Fibroblast of lung (primary cell): Measurements from ENCODE around the gene KIF25.

ENCODE experiments used
- EZH2 ChIP-seq: IDR thresholded peaks from 2 replicates; pipeline ENCODE4 v1.5.1; 2012; ENCODE audit warnings: low read length, control low read depth, mild to moderate bottlenecking; ENCODE audit errors: missing control alignments
- TF ChIP-seq, protein P1 (sequence below), 2 donors: IDR thresholded peaks in 1 of 2; conservative IDR thresholded peaks in 1 of 2; 1 replicate in 1 of 2; 2 replicates in 1 of 2; pipeline ENCODE4 v1.5.1; 2011 to 2012; ENCODE audit warnings: low read length in 2 of 2, control low read depth in 1 of 2, inconsistent platforms in 1 of 2, low read depth in 1 of 2, mild to moderate bottlenecking in 1 of 2

DNA sequence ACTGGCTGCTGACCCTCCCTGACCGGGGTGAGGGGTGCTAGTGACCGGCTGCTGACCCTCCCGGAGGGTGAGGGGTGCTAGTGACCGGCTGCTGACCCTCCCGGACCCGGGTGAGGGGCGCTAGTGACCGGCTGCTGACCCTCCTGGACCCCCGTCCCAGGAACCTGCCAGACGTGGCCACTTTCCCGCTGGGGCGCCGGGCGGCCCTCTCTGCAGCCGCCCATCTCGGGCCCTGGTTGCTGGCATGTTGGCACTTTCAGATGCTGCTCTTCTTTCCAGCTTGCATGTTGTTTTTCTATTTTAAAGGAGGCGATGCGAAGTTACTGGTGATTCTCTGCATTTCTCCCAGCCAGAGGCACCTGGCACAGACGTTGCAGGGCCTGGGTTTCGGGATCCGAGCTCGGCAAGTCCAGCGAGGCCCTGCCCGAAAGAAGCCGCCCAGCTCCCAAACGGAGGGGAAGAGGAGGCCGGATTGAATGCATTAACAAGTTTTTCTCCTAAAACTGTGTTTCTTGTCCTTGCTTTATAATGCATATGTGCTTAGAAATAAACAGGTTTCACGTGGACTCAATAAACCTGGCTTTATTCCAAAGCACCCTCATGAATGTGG, 47.2 kb downstream of the KIF25 start:
- TF ChIP-seq EZH2, result no peak
- TF ChIP-seq, protein P1, sequence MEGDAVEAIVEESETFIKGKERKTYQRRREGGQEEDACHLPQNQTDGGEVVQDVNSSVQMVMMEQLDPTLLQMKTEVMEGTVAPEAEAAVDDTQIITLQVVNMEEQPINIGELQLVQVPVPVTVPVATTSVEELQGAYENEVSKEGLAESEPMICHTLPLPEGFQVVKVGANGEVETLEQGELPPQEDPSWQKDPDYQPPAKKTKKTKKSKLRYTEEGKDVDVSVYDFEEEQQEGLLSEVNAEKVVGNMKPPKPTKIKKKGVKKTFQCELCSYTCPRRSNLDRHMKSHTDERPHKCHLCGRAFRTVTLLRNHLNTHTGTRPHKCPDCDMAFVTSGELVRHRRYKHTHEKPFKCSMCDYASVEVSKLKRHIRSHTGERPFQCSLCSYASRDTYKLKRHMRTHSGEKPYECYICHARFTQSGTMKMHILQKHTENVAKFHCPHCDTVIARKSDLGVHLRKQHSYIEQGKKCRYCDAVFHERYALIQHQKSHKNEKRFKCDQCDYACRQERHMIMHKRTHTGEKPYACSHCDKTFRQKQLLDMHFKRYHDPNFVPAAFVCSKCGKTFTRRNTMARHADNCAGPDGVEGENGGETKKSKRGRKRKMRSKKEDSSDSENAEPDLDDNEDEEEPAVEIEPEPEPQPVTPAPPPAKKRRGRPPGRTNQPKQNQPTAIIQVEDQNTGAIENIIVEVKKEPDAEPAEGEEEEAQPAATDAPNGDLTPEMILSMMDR (conservative IDR thresholded peaks at IDR 0.05 in 1 of 2, IDR thresholded peaks at IDR 0.05 in 1 of 2; ENCODE audit: low read depth in 1 of 2, low read length in 2 of 2), result no peak
